Retinal pigment epithelial cell (primary cell): Measurements from ENCODE around the gene ADCK2.
"Not testable (repeated sequence)": the region's sequence is repeated elsewhere in the genome, so short reads cannot be mapped to it uniquely, and the experiment has no call there.

ENCODE experiments used
- DNase-seq: peaks from one replicate; pipeline ENCODE4 v3.0.0-alpha.2; 2010; ENCODE audit warnings: low read depth
- H3K4me3 ChIP-seq: 2 replicates; pipeline ENCODE4 v1.5.1; 2011; ENCODE audit warnings: mild to moderate bottlenecking, low read length, control low read depth, moderate library complexity
- CTCF ChIP-seq: conservative IDR thresholded peaks from 2 replicates; pipeline ENCODE4 v1.5.1; 2011; ENCODE audit warnings: low read depth, low read length, control low read depth, inconsistent platforms

Gene ADCK2

GRCh38 chr7:140674899-140675701, 2.4 kb downstream of the ADCK2 start:
- H3K4me3 ChIP-seq, result no peak overlapping the region
- no peak for DNase-seq
- TF ChIP-seq CTCF, result peak; percentile 57

GRCh38 chr7:140675726-140676125, 3.0 kb downstream of the ADCK2 start:
- DNase-seq, result no peak
- H3K4me3 ChIP-seq, result no peak overlapping the region
- TF ChIP-seq CTCF, result no peak

GRCh38 chr7:140676306-140676705, 3.6 kb downstream of the ADCK2 start:
- no peak overlapping the region for H3K4me3 ChIP-seq
- no peak for DNase-seq
- TF ChIP-seq CTCF, result no peak

- H3K4me3 ChIP-seq, DNase-seq: not testable (repeated sequence)
These were observed 4.2 kb downstream of the ADCK2 start for GRCh38 chr7:140676956-140677355.

- DNase-seq, result no peak
- no peak overlapping the region for H3K4me3 ChIP-seq
- TF ChIP-seq CTCF, result no peak
These were observed 4.8 kb downstream of the ADCK2 start for GRCh38 chr7:140677496-140677895.

GRCh38 chr7:140678081-140678815, 5.5 kb downstream of the ADCK2 start:
- TF ChIP-seq CTCF, result no peak
- DNase-seq, result no peak
- H3K4me3 ChIP-seq, result no peak overlapping the region

- no peak overlapping the region for H3K4me3 ChIP-seq
- no peak for DNase-seq
- no peak for TF ChIP-seq CTCF
These were observed 6.0 kb downstream of the ADCK2 start for GRCh38 chr7:140678816-140679130.
